Measurements from ENCODE around the gene CYP2R1. TPM values are rescaled to one million over a fixed set of nuclear protein-coding genes. Genes with fewer than 3 reads are reported as not detected.

Gene CYP2R1
- total RNA-seq, 4 donors from 2014 or later, result 28.9 to 48.3 (median 40.9) TPM

- no peak for DNase-seq
- Histone ChIP-seq H3K27me3 (no peaks in the 10 kb centered on the region), H3K9me3 (no peaks in the 10 kb centered on the region), H3K27ac (no peak overlapping the region), H3K36me3 (no peaks in the 10 kb centered on the region), H3K4me1 (no peaks in the 10 kb centered on the region), H3K4me3 (no peak overlapping the region)
- TF ChIP-seq POLR2A (IDR thresholded peaks at IDR 0.05), result no peak
- TF ChIP-seq, protein P1, sequence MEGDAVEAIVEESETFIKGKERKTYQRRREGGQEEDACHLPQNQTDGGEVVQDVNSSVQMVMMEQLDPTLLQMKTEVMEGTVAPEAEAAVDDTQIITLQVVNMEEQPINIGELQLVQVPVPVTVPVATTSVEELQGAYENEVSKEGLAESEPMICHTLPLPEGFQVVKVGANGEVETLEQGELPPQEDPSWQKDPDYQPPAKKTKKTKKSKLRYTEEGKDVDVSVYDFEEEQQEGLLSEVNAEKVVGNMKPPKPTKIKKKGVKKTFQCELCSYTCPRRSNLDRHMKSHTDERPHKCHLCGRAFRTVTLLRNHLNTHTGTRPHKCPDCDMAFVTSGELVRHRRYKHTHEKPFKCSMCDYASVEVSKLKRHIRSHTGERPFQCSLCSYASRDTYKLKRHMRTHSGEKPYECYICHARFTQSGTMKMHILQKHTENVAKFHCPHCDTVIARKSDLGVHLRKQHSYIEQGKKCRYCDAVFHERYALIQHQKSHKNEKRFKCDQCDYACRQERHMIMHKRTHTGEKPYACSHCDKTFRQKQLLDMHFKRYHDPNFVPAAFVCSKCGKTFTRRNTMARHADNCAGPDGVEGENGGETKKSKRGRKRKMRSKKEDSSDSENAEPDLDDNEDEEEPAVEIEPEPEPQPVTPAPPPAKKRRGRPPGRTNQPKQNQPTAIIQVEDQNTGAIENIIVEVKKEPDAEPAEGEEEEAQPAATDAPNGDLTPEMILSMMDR (IDR thresholded peaks at IDR 0.05), result no peak
These were observed 50.0 kb downstream of the CYP2R1 start for GRCh38 chr11:14842002-14842401.

GRCh38 chr11:14835496-14836492, 56.2 kb downstream of the CYP2R1 start:
- no peaks in the 10 kb centered on the region for H3K27me3 ChIP-seq
- no peaks in the 10 kb centered on the region for H3K36me3 ChIP-seq
- no peak overlapping the region for H3K4me3 ChIP-seq
- no peak for TF ChIP-seq POLR2A (IDR thresholded peaks at IDR 0.05)
- TF ChIP-seq, protein P1 (IDR thresholded peaks at IDR 0.05), result no peak
- H3K27ac ChIP-seq, result no peak overlapping the region
- no peak for DNase-seq
- no peaks in the 10 kb centered on the region for H3K9me3 ChIP-seq
- no peaks in the 10 kb centered on the region for H3K4me1 ChIP-seq

Small RNAs within 50 kb of the gene (small RNA-seq; reads per million reads assigned to genes)
- 0 reads per million in 2 donors for gene CALCP

Other genes starting within 250 kb of the CYP2R1 start
- gene PDE3B, start 248.4 kb downstream of the CYP2R1 start, total RNA-seq, result 10 to 100 TPM; 14.0 to 30.5 (median 18.0) TPM
- gene CALCA, start 80.1 kb upstream of the CYP2R1 start, total RNA-seq, result not detected
- gene CALCB, start 181.4 kb upstream of the CYP2R1 start, total RNA-seq, result 1 to 10 TPM in 1 of 4 donors, under 1 TPM in 1, not detected in 2; 0.67 to 5.0 TPM
- 10 to 100 TPM in 1 of 4 donors, 1 to 10 TPM in 3; 3.0 to 28.1 (median 6.8) TPM for gene INSC, start 222.7 kb upstream of the CYP2R1 start, total RNA-seq